Thyroid gland (tissue), 4 donors: ENCODE data around the gene CCDC80.

Experiments
- CTCF ChIP-seq, 6 experiments: fragments of 200-600 bp in 3 of 6; fragments of 450-650 bp in 3 of 6; sonication (generic) in 3 of 6; IDR thresholded peaks; one replicate each; pipeline ENCODE4 v1.5.1; 2016 to 2019; ENCODE audit warnings: antibody characterized with exemption in 6 of 6, mild to moderate bottlenecking in 2 of 6, inconsistent platforms in 1 of 6, moderate library complexity in 1 of 6
- POLR2A ChIP-seq, 2 donors: fragments of 450-650 bp; IDR thresholded peaks; one replicate each; pipeline ENCODE4 v1.6.1; 2017; ENCODE audit warnings: antibody characterized with exemption in 2 of 2, mild to moderate bottlenecking in 2 of 2, moderate library complexity in 1 of 2

- TF ChIP-seq CTCF (IDR thresholded peaks at IDR 0.05) (no peak), POLR2A (IDR thresholded peaks at IDR 0.05) (no peak)
Measured at GRCh38 chr3:112672716-112673541, 32.0 kb upstream of the CCDC80 start.
